Mesodermal cell (in vitro differentiated cells): Measurements from ENCODE around the gene VEGFD.
A peak's percentile ranks its signal among the peaks of the same experiment; 100 is the strongest.

Source experiments
- H3K27ac ChIP-seq: 2 replicates; pipeline ENCODE4 v1.7.0; 2013; ENCODE audit warnings: mild to moderate bottlenecking, low read depth, low read length, moderate library complexity; ENCODE audit not compliant: severe bottlenecking
- H3K36me3 ChIP-seq: 2 replicates; pipeline ENCODE4 v1.7.1; 2013; ENCODE audit warnings: mild to moderate bottlenecking, low read length, moderate library complexity; ENCODE audit not compliant: control insufficient read depth, insufficient read depth
- H3K4me1 ChIP-seq: one replicate; pipeline ENCODE4 v1.7.1; 2013; ENCODE audit warnings: mild to moderate bottlenecking, low read length; ENCODE audit not compliant: insufficient read depth, control insufficient read depth, poor library complexity, severe bottlenecking
- H3K4me3 ChIP-seq: 2 replicates; pipeline ENCODE4 v1.7.0; 2013; ENCODE audit warnings: low read length, control low read depth, mild to moderate bottlenecking; ENCODE audit not compliant: insufficient read depth, poor library complexity, severe bottlenecking; ENCODE audit errors: extremely low read depth
- H3K9me3 ChIP-seq: 2 replicates; pipeline ENCODE4 v1.7.1; 2013; ENCODE audit warnings: mild to moderate bottlenecking, low read length, moderate library complexity; ENCODE audit not compliant: control insufficient read depth
- WGBS, 2 experiments: methylation state at CpG; one replicate each; pipeline ENCODE4 v1.1.5; 2013; ENCODE audit warnings: missing lambda C conversion rate in 2 of 2; ENCODE audit not compliant: insufficient coverage in 2 of 2; 5-methylcytosine and 5-hydroxymethylcytosine counted together

The VEGFD gene

GRCh38 chrX:15334561-15334960, 49.7 kb downstream of the VEGFD start:
- Histone ChIP-seq H3K4me3 (peak overlapping the region; percentile 58), H3K9me3 (no peaks in the 10 kb centered on the region), H3K36me3 (peaks cover 15% of the 10 kb centered on the region), H3K27ac (no peak overlapping the region), H3K4me1 (no peaks in the 10 kb centered on the region)
- WGBS, 2 experiments: 0 to 6% methylated on average over 1 to 3 of the region's 7 CpGs

GRCh38 chrX:15328821-15329220, 55.4 kb downstream of the VEGFD start:
- Histone ChIP-seq H3K9me3 (no peaks in the 10 kb centered on the region), H3K4me1 (no peaks in the 10 kb centered on the region), H3K36me3 (peaks cover 33% of the 10 kb centered on the region), H3K27ac (no peak overlapping the region), H3K4me3 (no peak overlapping the region)
- 100% methylated on average over 1 to 2 of the region's 2 CpGs for WGBS, 2 experiments

DNA sequence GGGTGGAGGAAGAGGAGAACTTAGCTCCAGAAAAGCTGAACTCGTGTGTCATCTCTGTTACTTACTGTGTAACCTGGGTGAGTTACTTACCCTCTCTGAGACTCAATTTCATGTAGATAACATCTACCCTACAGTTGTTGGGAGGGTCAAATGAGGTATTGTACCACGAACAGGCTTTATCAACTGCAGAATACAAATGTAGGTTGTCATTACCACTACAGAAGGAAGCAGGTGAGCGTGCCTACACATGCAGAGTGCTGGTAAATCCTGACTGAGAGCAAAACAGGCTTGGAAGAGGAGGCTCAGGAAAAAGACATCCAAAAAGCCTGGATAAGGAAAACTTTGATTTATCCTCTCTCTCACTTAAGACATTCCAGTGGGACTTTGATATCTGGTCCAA, 56.1 kb downstream of the VEGFD start:
- Histone ChIP-seq H3K9me3 (no peaks in the 10 kb centered on the region), H3K4me3 (no peak overlapping the region), H3K4me1 (no peaks in the 10 kb centered on the region), H3K36me3 (peaks cover 38% of the 10 kb centered on the region), H3K27ac (no peak overlapping the region)
- WGBS, 2 experiments: no CpG with 5 or more reads among the region's 3 CpGs

- WGBS, 2 experiments: 100% methylated on average over 1 of the region's 5 CpGs; no CpG with 5 or more reads in 1 of the 2 experiments
- Histone ChIP-seq H3K4me3 (no peak overlapping the region), H3K4me1 (no peaks in the 10 kb centered on the region), H3K27ac (no peak overlapping the region), H3K9me3 (no peaks in the 10 kb centered on the region), H3K36me3 (peaks cover 39% of the 10 kb centered on the region)
Observed at GRCh38 chrX:15322472-15322871, 61.7 kb downstream of the VEGFD start.

- Histone ChIP-seq H3K4me1 (no peaks in the 10 kb centered on the region), H3K36me3 (peaks cover 39% of the 10 kb centered on the region), H3K4me3 (no peak overlapping the region), H3K9me3 (no peaks in the 10 kb centered on the region), H3K27ac (no peak overlapping the region)
- no CpG with 5 or more reads among the region's 3 CpGs for WGBS, 2 experiments
Observed at GRCh38 chrX:15322072-15322471, 62.1 kb downstream of the VEGFD start.

DNA sequence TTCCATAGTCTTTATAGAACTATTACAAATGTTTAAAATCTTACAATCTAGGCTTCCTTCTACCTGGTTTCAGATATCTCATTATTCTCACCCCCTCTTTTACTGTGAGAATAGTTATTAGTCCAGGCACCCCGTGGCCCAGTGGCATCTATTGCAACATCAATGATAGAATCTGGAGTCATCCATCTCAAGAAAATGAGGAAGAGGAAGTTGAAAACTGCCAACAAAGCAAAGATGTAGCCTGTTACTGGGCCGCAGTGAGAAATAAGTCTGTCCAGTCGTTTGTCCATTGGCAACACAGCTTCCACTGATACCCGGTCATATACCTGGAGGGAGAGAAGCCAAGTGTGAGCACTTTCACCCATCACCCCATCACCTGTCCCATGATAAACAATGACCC, 62.8 kb downstream of the VEGFD start:
- Histone ChIP-seq H3K27ac (no peak overlapping the region), H3K9me3 (no peaks in the 10 kb centered on the region), H3K36me3 (peaks cover 39% of the 10 kb centered on the region), H3K4me1 (no peaks in the 10 kb centered on the region), H3K4me3 (no peak overlapping the region)
- 100% methylated on average over 1 of the region's 4 CpGs; no CpG with 5 or more reads in 1 of the 2 experiments for WGBS, 2 experiments

DNA sequence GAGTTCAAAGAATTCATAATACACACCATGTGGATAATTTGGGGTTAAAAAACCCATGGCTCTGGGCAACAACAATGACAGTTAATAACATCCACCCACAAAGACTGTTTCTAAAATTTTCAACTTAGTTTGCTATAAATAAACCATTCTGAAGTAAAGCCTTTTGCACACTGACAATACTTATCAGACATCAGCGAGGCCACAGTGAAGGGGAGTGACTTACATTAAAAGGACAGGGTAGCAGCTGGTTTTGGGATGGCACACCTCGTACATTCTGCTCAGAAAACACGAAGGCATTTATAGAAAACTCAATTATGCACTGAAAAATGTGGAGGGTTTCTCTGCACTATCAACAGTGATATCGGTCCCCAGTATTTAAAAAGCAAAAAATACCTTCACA, 63.9 kb downstream of the VEGFD start:
- Histone ChIP-seq H3K4me1 (no peaks in the 10 kb centered on the region), H3K36me3 (peaks cover 36% of the 10 kb centered on the region), H3K9me3 (no peaks in the 10 kb centered on the region), H3K27ac (no peak overlapping the region), H3K4me3 (no peak overlapping the region)
- WGBS, 2 experiments: 100% methylated on average over 2 of the region's 4 CpGs; no CpG with 5 or more reads in 1 of the 2 experiments

DNA sequence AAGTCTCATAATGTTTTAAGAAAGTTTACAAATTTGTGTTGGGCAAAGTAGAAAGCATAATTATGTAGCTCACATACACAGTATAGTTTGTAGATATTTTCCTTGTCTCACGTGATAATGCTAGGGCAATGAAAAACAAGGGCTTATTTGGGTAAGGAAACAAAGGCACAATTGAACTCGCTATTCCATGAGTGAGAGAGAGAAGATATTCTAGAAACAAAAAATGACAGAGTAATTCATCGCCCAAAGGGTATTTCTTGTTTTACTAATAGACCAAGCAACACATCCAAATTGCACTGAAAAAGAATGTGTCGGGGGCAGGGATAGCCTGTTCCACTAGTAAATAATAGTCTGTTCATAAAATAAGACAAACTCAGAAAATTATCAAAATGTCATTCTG, 65.1 kb downstream of the VEGFD start:
- Histone ChIP-seq H3K4me1 (no peaks in the 10 kb centered on the region), H3K36me3 (peaks cover 26% of the 10 kb centered on the region), H3K27ac (no peak overlapping the region), H3K4me3 (no peak overlapping the region), H3K9me3 (no peaks in the 10 kb centered on the region)
- no CpG with 5 or more reads among the region's 4 CpGs for WGBS, 2 experiments

DNA sequence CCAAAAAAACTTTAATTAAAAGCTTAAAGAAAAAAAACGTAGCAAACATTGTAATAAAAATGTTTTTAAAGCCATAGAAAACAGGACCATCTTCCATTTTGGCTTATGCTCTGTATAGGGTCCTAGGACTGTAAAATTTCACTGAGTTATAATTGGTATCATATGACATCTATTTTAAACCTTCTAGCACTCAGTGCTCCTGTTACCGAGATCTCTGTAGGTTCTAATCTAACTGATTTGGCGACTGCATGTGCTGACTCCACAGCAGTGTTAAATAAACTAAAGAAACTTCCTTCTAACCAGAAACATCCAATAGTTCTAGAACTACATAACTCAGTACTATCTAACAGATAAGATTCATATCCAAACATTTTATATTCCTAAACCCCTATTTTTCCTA, 68.7 kb downstream of the VEGFD start, which contains the start of gene ASB11:
Gene ASB11 (minus strand): TSS at position 132 of the 400 bp plus-strand sequence. CDS start 35 bp downstream, at position 97.
- Histone ChIP-seq H3K27ac (no peak within 1 kb of the TSS), H3K9me3 (no peaks in the 10 kb centered on the region), H3K4me1 (no peaks in the 10 kb centered on the region), H3K4me3 (no peak within 1 kb of the TSS), H3K36me3 (peaks cover 4% of the 10 kb centered on the region)
- 80 to 100% methylated on average over 1 to 2 of the region's 3 CpGs for WGBS, 2 experiments

GRCh38 chrX:15314472-15314871, 69.7 kb downstream of the VEGFD start:
- Histone ChIP-seq H3K4me3 (no peak overlapping the region), H3K4me1 (no peaks in the 10 kb centered on the region), H3K27ac (no peak overlapping the region), H3K9me3 (no peaks in the 10 kb centered on the region), H3K36me3 (peaks cover 4% of the 10 kb centered on the region)
- no CpG with 5 or more reads among the region's 2 CpGs for WGBS, 2 experiments

DNA sequence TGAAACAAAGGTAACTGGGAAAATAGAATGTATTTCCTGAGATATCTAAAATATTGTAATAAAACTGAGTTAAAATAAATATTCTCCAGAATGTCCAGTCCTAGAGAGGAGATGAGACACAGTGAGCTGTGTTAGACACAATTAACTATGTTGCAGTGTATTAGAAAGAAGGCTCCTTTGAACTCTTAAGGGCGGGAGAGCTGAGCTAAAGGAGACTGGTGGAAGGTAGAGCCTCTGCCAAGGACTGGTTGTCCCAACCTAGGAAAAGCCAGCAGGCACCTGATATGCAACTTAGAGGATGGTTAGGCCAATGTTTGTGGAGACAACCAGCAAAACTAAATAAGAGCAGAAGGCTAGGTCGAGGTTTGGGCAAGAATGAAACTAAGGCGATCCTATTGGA, 73.1 kb downstream of the VEGFD start:
- Histone ChIP-seq H3K4me1 (no peaks in the 10 kb centered on the region), H3K9me3 (no peaks in the 10 kb centered on the region), H3K36me3 (no peaks in the 10 kb centered on the region), H3K4me3 (no peak overlapping the region), H3K27ac (no peak overlapping the region)
- WGBS, 2 experiments: 73 to 75% methylated on average over 2 to 3 of the region's 3 CpGs
